ENCODE measurements around the gene AMOT.

DNA sequence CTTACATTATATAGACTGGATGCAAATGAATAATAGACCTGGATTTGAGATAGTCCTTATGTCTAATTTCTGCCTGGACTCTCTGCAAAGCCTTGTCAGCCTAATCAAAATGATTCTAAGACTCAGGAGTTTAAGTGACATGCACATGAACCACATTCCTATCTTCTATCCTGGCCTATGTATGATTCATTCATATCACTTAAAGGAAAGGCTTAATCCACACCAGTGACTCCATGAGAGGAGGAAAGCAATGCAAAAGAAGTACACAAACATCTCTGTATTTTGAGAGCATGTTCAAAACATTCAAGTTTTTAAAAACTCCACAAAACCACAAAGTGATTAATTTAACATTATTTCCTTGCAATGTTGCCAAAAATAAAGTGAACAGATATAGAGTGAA lies 14.6 kb downstream of the AMOT start:
- TF ChIP-seq, protein P1, sequence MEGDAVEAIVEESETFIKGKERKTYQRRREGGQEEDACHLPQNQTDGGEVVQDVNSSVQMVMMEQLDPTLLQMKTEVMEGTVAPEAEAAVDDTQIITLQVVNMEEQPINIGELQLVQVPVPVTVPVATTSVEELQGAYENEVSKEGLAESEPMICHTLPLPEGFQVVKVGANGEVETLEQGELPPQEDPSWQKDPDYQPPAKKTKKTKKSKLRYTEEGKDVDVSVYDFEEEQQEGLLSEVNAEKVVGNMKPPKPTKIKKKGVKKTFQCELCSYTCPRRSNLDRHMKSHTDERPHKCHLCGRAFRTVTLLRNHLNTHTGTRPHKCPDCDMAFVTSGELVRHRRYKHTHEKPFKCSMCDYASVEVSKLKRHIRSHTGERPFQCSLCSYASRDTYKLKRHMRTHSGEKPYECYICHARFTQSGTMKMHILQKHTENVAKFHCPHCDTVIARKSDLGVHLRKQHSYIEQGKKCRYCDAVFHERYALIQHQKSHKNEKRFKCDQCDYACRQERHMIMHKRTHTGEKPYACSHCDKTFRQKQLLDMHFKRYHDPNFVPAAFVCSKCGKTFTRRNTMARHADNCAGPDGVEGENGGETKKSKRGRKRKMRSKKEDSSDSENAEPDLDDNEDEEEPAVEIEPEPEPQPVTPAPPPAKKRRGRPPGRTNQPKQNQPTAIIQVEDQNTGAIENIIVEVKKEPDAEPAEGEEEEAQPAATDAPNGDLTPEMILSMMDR (IDR thresholded peaks at IDR 0.05) = no peak
- TF ChIP-seq POLR2A (IDR thresholded peaks at IDR 0.05) = no peak

Data from body of pancreas (tissue), 4 donors.